HG03103 (cell line): Measurements from ENCODE around the gene ABCA13.

ENCODE experiments used
- ATAC-seq: cut with Tn5 transposase; IDR thresholded peaks from one replicate; pipeline ENCODE4 v1.9.1; 2021; ENCODE audit warnings: low read depth; ENCODE audit not compliant: unreplicated experiment

Gene ABCA13

DNA sequence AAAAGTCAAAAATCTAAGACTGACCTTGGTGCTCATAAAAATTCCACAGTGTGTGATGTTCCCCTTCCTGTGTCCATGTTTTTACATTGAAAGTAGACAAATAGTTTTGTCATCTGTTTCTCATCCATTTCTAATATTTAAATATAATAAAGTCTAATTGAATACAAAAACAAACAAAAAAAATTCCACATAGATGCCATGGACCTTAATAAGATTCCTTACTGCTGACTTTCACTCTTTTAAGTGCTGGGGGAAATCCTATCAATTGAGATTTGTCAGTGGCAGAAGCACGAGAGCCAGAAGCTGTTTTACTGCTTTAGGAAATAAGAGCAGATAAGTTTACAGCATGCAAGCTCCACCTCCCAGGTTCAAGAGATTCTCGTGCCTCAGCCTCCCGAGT is 310.0 kb downstream of the ABCA13 start:
- no peak for ATAC-seq

DNA sequence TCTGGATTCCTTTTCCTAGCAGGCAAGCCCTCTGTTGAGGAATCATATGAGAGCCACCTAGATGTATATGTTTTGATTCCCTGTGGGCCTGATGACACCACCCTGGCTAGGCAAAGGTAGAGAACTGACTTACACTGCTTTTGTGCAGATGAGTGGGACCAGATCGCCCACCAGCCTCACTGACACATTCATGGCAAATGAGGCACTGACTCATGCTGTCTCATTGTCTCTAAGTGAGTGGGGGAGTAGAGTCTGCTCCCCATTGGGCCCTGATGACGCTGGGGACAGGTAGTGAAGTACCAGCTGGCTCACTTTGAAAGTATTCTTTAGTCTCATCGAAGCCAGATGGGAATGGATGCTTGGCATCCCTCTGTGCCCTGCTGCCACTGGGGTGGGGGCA is 326.3 kb downstream of the ABCA13 start:
- no peak for ATAC-seq

DNA sequence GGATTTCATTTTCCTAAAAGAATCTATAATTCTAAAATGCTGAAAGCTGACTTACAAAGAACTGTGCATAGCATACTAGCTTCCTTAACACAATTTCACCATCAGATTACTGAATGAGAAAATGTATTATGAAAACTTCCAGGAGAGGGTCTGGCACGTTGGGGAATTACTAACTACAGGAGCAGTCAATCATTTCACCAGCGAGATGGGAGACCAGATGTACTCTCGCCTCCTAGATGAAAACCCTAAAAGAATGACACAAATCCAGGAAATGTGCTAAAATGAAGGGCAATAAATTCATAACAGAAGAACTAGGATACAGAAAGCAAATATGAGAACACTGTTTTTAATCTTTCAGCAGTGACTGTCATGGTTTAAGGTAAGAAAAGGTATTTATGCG is 330.8 kb downstream of the ABCA13 start:
- no peak for ATAC-seq

DNA sequence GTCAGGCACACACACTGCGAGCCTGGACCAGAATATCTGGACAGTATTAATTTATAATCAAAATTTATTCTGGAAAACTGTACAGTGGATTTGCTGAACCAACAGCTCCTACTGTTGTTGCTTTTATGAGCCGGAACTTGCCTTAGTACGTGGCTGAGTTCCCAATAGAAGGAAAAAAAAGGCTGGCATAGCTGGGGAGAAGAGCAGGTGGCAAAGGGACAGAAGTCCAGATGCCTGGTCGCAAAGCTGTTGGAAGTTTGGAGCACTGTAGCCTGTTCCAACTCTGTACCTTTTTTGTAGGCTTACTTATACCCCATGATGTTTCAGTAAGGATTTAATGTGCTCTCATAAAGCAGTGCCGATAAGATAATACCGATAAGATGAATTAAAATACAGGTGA is 333.8 kb downstream of the ABCA13 start:
- ATAC-seq = no peak

DNA sequence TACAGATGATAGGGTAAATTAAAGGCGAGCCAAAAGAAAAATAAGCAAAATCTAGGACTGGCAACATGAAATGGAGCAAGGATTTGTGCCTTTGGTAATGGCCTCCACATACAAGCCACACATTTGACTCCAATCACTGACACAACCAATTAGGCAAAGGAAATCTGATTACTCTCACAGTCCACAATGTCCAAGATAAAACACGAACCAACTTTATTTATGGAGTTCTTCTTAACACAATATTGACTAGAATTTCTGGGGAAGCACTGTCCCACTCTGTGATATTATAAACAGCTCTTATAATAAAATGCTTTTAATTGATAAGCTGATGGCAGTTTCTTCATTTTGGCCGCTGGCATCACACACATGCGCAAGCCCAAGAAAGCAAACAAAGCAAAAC is 334.2 kb downstream of the ABCA13 start:
- ATAC-seq = no peak

DNA sequence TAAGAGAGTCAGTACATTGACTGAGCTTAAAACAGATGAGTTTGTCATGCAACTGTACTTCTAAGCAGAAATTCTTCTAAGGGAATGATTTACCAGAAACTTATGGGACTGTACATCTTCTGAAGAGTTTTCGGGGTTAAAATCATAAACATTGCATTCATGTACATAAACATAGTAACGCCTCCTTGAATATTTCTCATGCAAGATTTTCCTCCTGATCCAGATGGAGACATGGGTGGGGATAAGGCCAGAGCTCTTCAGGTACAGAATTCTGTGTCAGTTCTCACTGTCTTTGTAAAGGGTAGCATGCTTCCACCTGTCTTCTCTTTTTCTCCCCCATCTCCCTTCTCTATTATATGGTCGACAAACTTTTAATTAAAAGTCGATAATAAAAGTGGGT is 335.3 kb downstream of the ABCA13 start:
- ATAC-seq = no peak

DNA sequence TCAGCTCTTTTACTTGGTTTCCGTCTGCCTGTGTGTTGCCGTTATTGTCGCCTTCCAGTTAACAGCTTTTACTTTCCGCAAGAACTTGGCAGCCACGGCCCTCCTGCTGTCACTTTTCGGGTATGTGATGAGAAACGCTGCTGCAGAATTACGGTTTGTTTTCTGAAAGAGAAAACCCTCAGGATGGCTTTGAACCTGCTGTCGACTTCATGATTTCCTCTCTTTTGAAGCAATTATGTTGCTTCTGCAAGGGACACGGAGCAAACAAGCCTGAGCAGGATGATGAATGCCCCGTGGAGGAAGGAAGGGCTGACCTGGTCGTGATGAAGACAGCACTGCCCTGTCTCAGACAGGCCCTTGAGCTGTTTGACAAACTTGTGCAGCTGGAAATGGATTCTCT is 339.8 kb downstream of the ABCA13 start:
- no peak for ATAC-seq

DNA sequence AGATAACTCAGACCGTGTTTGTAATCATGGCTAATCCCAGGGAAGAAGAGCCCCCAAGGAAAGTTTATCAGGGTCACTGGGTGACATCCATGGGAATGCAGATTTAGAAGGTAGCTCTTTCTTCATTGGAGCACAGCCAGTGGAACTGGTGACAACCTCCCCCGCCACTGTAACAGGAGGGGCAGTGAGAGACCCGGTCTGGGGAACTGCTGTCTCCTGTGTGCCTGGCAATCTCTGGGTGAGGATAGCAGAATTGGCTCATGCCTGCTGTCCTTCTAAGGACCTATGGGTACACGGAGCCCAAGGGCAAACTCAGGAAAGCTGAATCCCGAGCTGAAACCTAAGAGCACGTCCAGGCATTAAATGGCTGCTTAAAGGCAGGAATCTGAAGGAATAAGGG is 341.6 kb downstream of the ABCA13 start:
- no peak for ATAC-seq

DNA sequence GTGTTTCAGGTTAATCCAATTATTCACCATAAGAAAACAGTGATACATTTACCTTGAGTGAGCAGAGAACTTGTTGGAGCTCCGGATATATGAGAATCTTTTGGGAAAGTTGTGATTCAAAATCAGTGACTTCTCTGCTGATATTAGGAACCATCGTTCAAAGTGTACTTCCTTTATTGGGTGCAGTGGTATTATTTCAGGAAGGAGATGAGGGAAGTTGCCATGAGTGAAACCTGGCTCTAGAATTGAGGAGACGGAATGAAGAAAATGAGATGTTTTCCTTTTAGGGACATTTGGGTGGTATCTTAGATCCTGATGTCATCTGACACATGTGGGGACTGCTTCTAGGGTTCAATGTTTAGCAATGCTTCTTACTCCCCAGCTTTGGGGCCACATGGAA is 343.9 kb downstream of the ABCA13 start:
- no peak for ATAC-seq

DNA sequence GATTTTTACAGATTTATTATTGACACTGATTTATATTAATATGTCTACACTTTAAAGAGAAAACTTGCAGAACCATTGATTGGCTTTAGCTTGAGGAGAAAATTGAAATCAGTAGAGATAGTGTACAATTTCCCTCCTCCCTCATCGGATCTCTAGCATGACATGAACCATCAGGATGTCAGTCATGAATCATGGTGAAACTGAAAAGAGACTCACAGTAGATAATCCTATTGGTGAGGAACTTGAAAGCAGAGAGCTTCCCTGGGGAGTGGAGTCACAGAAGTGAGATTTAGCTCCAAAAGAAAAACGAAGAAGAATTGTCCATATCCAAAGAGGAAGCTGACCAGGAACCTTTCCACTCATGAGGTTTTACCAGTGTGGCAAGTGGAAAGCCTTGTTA is 346.8 kb downstream of the ABCA13 start:
- no peak for ATAC-seq

DNA sequence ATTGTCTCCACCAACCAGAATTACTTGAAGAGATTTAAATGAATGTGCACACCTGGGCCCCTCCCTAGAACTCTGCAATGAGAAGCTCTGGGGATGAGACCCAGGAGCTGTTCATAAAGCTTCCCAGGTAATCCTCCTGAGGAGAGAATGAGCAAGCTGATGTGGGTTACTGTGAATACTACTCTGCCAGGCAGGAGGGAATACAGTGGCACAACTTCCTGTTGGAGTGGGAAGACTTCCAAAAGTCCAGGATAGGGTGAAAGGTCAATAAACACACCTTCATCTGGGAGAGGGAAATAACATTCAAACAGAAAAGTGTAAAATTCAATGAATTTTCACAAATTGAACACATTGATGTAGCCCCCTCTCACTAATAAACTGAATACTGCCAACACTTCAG is 351.4 kb downstream of the ABCA13 start:
- ATAC-seq = no peak

DNA sequence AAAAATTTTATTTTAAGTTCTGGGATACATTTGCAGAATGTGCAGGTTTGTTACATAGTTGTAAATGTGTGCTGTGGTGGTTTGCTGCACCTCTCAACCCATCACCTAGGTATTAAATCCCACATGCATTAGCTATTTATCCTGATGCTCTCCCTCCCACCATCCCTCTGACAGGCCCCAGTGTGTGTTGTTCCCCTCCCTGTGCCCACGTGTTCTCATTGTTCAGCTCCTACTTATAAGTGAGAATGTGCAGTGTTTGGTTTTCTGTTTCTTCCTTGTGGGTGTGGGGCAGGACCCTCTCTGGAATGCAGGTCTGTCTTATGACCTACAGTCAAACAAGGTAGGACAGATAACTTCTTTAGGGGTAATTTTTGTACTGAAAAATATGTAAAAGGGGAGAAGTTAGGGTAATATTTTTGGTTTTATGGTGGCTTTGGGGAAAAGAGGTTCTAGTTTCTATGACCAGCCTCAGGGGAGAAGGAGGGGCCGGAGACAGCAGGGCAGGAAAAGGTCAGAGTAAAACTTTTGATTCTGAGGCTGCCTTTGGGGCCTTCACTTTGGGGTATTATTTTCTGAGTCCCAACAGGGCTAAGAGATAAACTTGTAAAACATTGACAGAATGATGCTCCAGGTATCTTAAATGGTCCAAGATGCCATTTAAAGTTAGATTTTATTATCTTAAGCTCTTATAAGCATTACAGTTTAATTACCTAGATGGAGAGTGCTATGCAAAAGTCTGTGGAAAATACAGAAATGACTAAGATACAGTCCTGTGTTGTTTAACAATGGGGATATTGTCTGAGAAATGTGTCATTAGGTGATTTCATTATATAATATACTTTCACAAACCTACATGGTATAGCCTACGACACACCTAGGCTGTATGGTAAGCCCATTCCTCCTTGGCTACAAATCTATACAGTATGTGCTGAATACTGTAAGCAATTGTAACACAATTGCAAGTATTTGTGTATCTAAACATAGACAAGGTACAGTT is 354.8 kb downstream of the ABCA13 start:
- no peak for ATAC-seq

DNA sequence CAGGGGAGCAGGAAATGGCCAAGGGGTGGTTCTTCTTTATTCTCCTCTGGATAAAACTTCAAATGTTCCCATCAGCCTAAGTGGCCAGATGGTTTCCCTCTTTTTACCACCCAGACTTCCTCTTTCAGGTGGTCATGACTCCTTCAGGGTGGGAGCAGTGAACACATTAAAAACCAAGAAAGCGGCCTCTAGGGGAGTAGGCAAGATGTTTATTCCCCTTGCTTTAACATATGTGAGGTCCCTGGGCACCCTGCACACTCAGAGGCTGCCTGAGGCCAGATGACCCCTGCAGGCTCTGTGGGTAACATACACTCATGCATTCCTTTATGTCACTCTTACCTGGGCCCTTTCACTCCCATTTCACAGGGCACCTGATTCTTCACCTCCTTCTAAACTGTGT is 357.4 kb downstream of the ABCA13 start:
- no peak for ATAC-seq

DNA sequence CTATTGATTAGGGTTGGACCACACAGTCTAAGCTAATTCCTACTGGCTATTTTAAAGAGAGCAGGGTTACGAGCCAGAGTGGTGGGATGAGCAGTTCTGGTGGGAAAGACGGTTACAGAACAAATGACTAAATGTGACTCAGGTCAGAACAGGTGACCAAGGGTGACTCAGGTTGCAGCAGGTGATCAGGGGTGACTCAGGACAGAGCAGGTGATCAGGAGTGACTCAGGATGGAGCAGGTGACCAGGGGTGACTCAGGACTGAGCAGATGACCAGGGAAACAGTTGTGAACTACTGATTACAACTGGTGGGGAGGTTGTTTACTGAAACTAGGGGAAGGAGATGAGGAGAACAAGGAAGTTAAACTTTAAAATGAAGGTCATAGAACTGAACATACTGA is 366.3 kb downstream of the ABCA13 start:
- ATAC-seq = no peak

DNA sequence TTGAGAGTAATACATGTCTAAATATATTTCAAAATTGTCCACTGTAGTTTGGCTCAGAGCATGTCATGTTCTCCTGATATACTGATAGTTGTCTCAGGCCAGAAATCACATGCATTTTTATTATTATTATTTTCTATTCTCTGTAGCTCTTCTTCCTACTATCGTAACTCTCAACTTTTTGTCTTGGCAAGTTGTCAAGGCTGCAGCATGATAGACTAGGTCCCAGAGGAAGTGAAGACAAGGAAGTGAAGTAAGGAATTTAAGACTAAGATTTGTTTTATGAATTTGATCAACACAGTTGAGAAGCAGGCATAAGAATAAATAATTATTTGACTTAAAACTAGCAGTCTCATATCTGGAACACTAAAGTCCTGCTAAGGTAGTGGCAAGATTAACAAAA is 369.5 kb downstream of the ABCA13 start:
- no peak for ATAC-seq

DNA sequence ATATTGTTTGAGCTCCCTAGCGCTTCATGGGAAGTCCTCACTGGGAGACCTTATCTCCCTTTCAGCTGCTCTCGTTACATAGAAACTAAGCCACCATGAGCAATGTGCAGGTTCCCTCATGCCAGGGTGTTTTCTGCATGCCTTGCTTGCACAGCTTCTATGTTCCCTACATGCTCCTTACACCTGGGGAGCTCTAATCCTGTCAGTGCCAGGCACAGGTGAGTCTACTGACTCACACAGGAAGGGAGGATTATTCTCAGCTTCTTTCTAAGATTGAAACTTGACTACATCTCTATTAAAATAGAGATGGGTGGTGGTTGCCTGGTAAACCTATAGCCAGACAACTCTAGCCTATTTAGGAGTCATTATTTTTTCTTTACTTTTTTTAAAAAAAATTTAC is 377.4 kb downstream of the ABCA13 start:
- no peak for ATAC-seq

DNA sequence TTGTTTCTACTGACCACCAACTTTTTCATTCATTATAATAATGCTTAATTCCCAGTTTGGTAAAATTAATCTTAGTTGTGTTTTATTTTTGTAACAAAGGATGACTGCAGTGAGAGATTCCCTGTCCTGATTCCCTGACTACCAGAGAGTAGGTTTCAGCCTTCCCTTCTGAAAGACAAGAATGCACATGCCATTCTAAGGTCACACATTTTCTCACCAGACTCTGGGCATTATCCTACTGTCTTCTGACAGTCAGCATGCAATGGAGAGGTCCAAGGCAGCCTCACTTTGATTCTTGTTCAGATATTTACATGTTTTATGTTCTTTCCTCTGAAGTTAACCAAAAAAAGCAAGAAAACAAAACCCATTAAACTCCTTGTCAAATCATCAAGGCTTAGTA is 380.4 kb downstream of the ABCA13 start:
- ATAC-seq = no peak

DNA sequence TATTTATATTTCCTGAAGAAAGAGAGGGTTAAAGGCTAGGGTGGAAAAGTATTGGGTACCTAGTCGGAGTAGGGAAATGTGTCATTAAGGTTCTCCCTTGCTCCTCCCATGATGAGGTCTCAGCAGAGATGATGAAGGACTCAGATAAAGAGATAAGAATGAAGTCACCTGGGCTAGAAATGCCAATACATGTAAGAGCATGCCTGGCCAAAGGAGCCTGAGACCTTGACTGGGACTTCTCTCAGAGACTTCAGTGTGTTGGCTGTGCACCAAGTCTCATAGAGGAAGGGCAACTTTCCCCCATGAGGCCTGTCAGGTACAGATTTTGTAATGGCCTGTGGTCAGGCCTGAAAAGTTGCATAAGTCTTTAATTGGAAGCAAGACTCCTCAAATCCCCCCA is 392.1 kb downstream of the ABCA13 start:
- ATAC-seq = no peak

DNA sequence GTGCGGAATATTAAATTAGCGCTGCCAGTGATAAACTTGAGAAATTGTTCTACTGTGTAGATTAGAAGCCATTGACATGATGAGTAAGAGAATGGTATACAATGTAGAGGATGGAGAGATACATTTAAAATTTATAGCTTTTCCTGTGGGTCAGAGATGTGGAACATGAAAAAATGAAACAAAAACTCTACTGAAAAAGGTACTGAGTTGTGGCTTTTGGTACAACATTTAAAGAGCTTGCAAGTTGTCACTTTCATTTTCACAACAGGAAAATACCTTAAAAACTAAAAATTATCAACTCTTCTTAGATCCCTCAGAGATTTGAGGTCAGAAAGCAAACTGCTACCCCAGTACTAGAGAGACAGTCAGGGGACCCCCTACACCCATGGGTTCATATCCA is 404.3 kb downstream of the ABCA13 start:
- ATAC-seq = no peak

DNA sequence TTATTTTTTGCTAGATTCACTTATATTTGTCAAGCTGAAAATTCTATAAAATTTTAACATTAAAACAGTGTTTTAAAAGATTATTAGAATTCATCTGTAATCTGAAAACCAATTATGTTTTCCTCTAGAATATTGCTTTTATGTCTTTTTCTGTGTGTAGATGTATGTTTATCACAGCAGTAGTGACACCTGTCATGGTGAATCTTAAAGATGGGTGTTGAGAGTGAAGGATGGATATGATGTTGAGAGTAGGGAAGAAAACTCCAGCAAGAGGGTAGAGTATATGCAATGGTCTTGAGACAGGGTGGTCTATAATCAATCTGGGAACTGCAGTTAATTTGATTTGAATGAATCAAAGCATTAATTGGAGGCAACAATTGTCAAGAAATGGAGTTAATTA is 416.2 kb downstream of the ABCA13 start:
- no peak for ATAC-seq

DNA sequence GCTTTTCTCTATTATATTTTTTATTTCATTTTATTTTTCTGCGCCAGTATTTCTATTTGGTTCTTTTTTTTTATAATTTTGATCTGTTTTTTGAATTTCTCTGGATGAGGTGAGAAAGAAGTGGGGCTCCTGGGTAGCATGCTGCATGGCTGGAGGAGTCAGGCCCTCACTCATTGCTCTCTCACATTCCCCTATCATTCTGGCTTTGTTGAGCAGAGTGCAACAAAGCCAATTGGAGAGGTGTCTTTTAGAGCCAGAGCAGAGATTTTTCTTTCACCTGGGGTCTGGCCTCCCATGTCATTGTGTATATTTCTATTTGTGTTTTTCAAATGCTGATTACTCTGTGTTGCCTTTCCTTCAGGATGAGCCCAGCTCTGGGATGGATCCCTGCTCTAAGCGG is 423.1 kb downstream of the ABCA13 start:
- no peak for ATAC-seq

DNA sequence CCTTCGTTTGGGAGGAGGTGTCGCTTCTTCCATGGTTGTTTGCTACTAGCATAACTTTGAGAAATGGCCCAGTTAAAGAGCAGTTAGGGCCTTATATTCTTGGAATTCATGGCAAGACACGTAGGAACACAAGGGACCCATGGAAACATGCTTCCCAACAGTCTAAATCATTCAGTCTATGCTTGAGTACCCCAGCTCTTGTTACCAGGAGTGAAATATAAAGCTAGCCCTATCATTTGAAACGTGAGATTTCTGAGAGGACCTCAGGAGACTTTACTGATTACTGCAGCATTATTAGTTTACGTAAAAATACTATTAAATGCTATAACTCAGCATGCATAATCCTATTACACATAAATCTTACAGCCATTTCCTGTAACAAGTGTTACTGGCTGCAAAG is 424.5 kb downstream of the ABCA13 start:
- no peak for ATAC-seq

DNA sequence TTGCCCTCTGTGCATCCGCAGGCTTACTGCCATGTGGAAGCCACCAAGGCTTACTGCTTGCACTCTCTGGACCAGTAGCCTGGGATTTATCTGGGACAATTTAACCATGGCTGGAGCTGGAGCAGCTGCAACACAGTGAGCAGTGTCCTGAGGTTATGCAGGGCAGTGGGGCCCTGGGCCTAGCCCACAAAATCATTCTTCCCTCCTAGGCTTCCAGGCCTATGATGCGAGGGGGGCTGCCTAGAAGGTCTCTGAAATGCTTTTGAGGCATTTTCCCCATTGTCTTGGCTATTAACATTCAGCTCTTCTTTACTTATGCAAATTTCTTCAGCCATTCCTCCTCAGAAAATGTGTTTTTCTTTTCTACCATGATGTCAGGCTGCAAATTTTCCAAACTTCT is 439.4 kb downstream of the ABCA13 start:
- ATAC-seq = no peak
